HepG2 (cell line): ENCODE data around the gene CA14. TPM values are rescaled to one million over a fixed set of nuclear protein-coding genes. Genes with fewer than 3 reads are reported as not detected.

Source experiments
- CENPBD1 ChIP-seq: sonication (generic); formaldehyde crosslinking; IDR thresholded peaks from 2 replicates; pipeline ENCODE4 v1.8.0; 2022; ENCODE audit warnings: missing genetic modification reagents, low read depth, mild to moderate bottlenecking, borderline replicate concordance
- DRAP1 ChIP-seq: IDR thresholded peaks from 2 replicates; pipeline ENCODE4 v1.6.1; 2016; ENCODE audit warnings: missing genetic modification reagents, missing compliant biosample characterization
- GATAD1 ChIP-seq: IDR thresholded peaks from 2 replicates; pipeline ENCODE4 v1.6.1; 2016; ENCODE audit warnings: missing genetic modification reagents, missing compliant biosample characterization
- HOXA5 ChIP-seq: sonication (generic); formaldehyde crosslinking; IDR thresholded peaks from 2 replicates; pipeline ENCODE4 v1.4.0; 2020; ENCODE audit warnings: missing genetic modification reagents
- IKZF5 ChIP-seq: IDR thresholded peaks from 2 replicates; pipeline ENCODE4 v1.6.1; 2018; ENCODE audit warnings: missing genetic modification reagents, mild to moderate bottlenecking, missing compliant biosample characterization
- KDM1A ChIP-seq: IDR thresholded peaks from 2 replicates; pipeline ENCODE4 v1.6.1; 2016; ENCODE audit warnings: missing compliant biosample characterization
- KMT2B ChIP-seq: IDR thresholded peaks from 2 replicates; pipeline ENCODE4 v1.6.1; 2016; ENCODE audit warnings: missing genetic modification reagents, missing compliant biosample characterization
- MNT ChIP-seq: fragments of 450-650 bp; IDR thresholded peaks from 2 replicates; pipeline ENCODE4 v1.6.1; 2016
- MTA1 ChIP-seq: sonication (generic); formaldehyde crosslinking; IDR thresholded peaks from 2 replicates; pipeline ENCODE4 v1.4.0; 2020; ENCODE audit warnings: missing genetic modification reagents, mild to moderate bottlenecking, borderline replicate concordance
- MYC ChIP-seq: sonication (generic); formaldehyde crosslinking; IDR thresholded peaks from 2 replicates; pipeline ENCODE4 v1.9.0; 2021; ENCODE audit warnings: missing genetic modification reagents, borderline replicate concordance
- NCOA5 ChIP-seq: sonication (generic); formaldehyde crosslinking; IDR thresholded peaks from 2 replicates; pipeline ENCODE4 v1.4.0; 2020; ENCODE audit warnings: missing genetic modification reagents
- NRL ChIP-seq: sonication (generic); formaldehyde crosslinking; IDR thresholded peaks from 2 replicates; pipeline ENCODE4 v1.5.0; 2020; ENCODE audit warnings: missing genetic modification reagents, mild to moderate bottlenecking, moderate library complexity, borderline replicate concordance
- SP2 ChIP-seq: sonication (generic); formaldehyde crosslinking; IDR thresholded peaks from 2 replicates; pipeline ENCODE4 v1.5.1; 2020; ENCODE audit warnings: mild to moderate bottlenecking, missing genetic modification reagents
- SSRP1 ChIP-seq: IDR thresholded peaks from 2 replicates; pipeline ENCODE4 v1.6.1; 2016; ENCODE audit warnings: control low read depth
- SUZ12 ChIP-seq: fragments of 150-350 bp; IDR thresholded peaks from 2 replicates; pipeline ENCODE4 v1.6.1; 2014; ENCODE audit warnings: low read depth, low read length
- TARDBP ChIP-seq: sonication (generic); formaldehyde crosslinking; IDR thresholded peaks from 2 replicates; pipeline ENCODE4 v1.8.0; 2022; ENCODE audit warnings: mild to moderate bottlenecking, missing genetic modification reagents
- YEATS2 ChIP-seq: sonication (generic); formaldehyde crosslinking; IDR thresholded peaks from 2 replicates; pipeline ENCODE4 v1.4.0; 2020; ENCODE audit warnings: missing genetic modification reagents, borderline replicate concordance
- ZBTB8A ChIP-seq: sonication (generic); formaldehyde crosslinking; IDR thresholded peaks from 2 replicates; pipeline ENCODE4 v1.4.0; 2020; ENCODE audit warnings: mild to moderate bottlenecking, low read depth, missing genetic modification reagents, borderline replicate concordance
- ZFP36L1 ChIP-seq: sonication (generic); formaldehyde crosslinking; IDR thresholded peaks from 2 replicates; pipeline ENCODE4 v1.8.0; 2022; ENCODE audit warnings: mild to moderate bottlenecking, missing genetic modification reagents, moderate library complexity
- ZNF138 ChIP-seq: sonication (generic); formaldehyde crosslinking; IDR thresholded peaks from 2 replicates; pipeline ENCODE4 v1.5.0; 2020; ENCODE audit warnings: mild to moderate bottlenecking, low read depth, missing genetic modification reagents
- ZNF609 ChIP-seq: sonication (generic); formaldehyde crosslinking; IDR thresholded peaks from 2 replicates; pipeline ENCODE4 v1.4.0; 2020; ENCODE audit warnings: mild to moderate bottlenecking, missing genetic modification reagents, borderline replicate concordance
- ZSCAN21 ChIP-seq: sonication (generic); formaldehyde crosslinking; IDR thresholded peaks from 2 replicates; pipeline ENCODE4 v1.8.0; 2022; ENCODE audit warnings: mild to moderate bottlenecking, missing genetic modification reagents, moderate library complexity, borderline replicate concordance
- polyA plus RNA-seq, 8 experiments: library from polyadenylated mRNA; depleted of rRNA in 3 of 8; stranded (reverse) in 7 of 8; unstranded in 1 of 8; fragments of >200 nt; fragmentation: Illumina TruSeq in 4 of 8; extraction: Trizol in 4 of 8; gene quantifications; 2 replicates each; pipeline versions ENCODE4 v1.2.1 to v1.2.3, GENCODE V29; 2011 to 2016; ENCODE audit warnings: low read depth in 4 of 8, missing spikeins in 1 of 8, mixed read lengths in 1 of 8; ENCODE audit not compliant: insufficient read depth in 1 of 8
- total RNA-seq, 5 experiments: library from RNA; depleted of rRNA; stranded (reverse); fragments of >200 nt; fragmentation: Illumina TruSeq; extraction: Trizol; gene quantifications; 2 replicates each; pipeline ENCODE4 v1.2.3, GENCODE V29; 2016; ENCODE audit warnings: low read depth in 1 of 5

CA14 gene
- total and polyA plus RNA-seq, 2 of the 13 experiments (the other 11 are each of a cell fraction or from before 2014, with no cell fraction given), result 2.4 to 8.5 TPM

GRCh38 chr1:150234566-150235293, 22.8 kb upstream of the CA14 start (continued):
- TF ChIP-seq ZNF609 (CRISPR knock-in tag) (no peak), DRAP1 (peak; percentile 48), MNT (no peak), ZBTB8A (no peak), KDM1A (no peak), SSRP1 (CRISPR knock-in tag) (no peak), NCOA5 (CRISPR knock-in tag) (no peak), NRL (peak; percentile 86), SP2 (CRISPR knock-in tag) (0 out of 2 replicates have a peak, but pooled peaks have one; percentile 39), HOXA5 (peak; percentile 23; the same call in 1 of the 2 replicates), MYC (CRISPR knock-in tag) (no peak; the same call in 1 of the 2 replicates), CENPBD1 (CRISPR knock-in tag) (no peak), YEATS2 (CRISPR knock-in tag) (no peak), TARDBP (CRISPR knock-in tag) (peak; percentile 49; the same call in 1 of the 2 replicates), ZFP36L1 (CRISPR knock-in tag) (0 out of 2 replicates have a peak, but pooled peaks have one; percentile 31), KMT2B (CRISPR knock-in tag) (peak; percentile 48; the same call in 1 of the 2 replicates), GATAD1 (CRISPR knock-in tag) (peak; percentile 41; the same call in 1 of the 2 replicates), IKZF5 (CRISPR knock-in tag) (peak; percentile 43; the same call in 1 of the 2 replicates), MTA1 (CRISPR knock-in tag) (no peak; the same call in 1 of the 2 replicates), SUZ12 (no peak), ZSCAN21 (0 out of 2 replicates have a peak, but pooled peaks have one; percentile 37), ZNF138 (CRISPR knock-in tag) (no peak)
